Measurements from ENCODE around the gene CEACAM19.

Gene CEACAM19

DNA sequence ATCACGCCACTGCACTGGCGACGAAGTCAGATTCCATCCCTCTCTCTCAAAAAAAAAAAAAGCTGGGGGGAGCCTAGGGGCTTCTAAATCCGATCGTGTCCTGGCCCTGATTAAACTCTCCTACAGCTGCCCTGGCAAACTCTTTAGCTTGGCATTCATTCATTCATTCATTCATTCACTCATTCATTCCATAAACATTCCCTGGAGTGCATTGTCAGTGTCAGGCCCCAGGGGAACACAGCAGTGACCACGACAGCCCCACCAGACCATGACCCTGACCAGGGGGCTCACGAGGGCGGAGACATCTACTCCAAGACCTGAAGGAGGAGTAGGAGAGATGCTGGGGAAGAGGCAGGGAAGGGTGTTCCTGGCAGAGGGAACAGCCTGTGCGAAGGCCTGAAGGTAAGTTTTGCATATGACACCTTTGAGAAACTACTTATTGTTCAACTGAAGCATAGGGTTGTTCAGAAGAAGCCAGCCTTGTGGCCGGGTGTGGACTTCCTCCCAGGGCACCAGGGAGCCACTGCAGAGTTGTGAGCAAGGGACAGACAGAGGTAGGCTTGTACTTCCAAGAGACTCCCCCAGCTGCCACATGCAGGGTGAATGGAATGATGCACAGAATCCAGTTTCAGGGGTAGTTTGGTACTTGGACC is 52.1 kb downstream of the CEACAM19 start:
- no peak for DNase-seq (ENCODE audit: low read depth)

DNA sequence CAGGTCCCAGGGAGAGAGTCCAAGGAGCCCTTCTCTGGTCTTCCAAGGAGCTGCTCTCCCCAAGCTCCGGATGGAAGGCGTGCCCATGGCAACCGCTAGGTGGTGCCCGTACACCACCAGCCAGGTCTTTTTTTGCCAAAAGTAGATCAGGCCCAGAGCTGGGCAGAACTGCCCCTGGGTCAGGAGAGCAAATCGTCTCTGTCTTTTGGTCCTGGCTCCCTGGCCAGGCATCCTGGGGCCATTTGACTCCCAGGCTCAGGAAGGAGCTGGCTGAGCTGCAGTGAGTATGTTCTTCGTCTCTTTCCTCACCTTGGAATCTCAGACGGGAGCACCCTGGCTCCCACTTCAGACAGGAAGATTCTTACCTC is 52.7 kb downstream of the CEACAM19 start:
- peak; percentile 72 for DNase-seq (ENCODE audit: low read depth)

GRCh38 chr19:44725251-44725650 is 54.0 kb downstream of the CEACAM19 start:
- no peak for DNase-seq (ENCODE audit: low read depth)

DNA sequence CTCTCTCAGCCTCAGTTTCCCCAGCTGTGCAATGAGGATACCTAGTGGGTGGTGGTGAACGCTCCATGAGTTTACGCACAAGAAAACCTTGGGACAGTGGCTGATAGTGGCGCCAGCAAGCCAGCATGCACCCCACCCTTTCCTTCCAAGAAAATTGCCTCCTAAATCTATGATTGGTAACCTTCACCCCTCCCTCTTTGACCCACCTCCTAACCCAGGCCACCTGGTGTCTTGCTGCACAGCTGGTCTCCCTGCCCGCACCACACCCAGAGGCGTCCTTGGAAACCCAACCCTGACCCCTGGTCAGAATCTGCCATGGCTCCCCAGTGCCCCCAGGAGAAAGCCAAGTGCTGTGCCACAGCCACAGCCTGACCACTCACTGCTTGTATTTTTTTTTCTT is 54.4 kb downstream of the CEACAM19 start:
- DNase-seq (ENCODE audit: low read depth) = no peak

DNA sequence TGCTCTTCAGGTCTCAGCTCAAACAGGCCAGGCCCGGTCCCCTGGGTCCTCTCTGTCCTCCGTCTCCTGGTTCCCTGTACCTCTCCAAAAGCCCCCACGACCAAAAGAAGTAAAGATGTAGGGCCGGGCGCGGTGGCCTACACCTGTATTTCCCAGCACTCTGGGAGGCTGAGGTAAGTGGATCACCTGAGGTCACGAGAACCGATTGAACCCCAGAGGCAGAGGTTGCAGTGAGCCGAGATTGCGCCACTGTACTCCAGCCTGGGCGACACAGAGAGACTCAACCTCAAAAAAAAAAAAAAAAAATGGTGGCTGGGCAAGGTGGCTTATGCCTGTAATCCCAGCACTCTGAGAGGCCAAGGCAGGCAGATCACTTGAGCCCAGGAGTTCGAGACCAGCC is 55.2 kb downstream of the CEACAM19 start:
- no peak for DNase-seq (ENCODE audit: low read depth)

DNA sequence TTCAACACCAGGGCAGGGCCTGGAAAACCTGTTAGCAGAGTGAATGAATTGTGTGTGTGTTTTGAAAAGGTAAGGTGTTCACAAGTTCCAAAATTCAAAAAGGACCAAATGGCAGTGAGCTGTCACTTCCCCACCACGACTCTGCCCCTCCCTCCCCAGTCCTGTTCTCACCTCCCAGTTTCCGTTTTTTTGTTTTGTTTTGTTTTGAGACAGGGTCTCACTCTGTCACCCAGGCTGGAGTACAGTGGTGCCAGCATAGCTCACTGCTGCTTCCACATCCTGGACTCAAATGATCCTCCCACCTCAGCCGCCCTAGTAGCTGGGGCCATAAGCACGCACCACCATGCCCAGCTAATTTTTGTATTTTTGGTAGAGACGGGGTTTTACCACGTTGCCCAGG is 56.9 kb downstream of the CEACAM19 start:
- DNase-seq (ENCODE audit: low read depth) = no peak

- no peak for DNase-seq (ENCODE audit: low read depth)
Observed at GRCh38 chr19:44729516-44730033, 58.3 kb downstream of the CEACAM19 start.

GRCh38 chr19:44731081-44731480 is 59.8 kb downstream of the CEACAM19 start:
- DNase-seq (ENCODE audit: low read depth) = no peak

GRCh38 chr19:44731622-44732021 is 60.3 kb downstream of the CEACAM19 start:
- DNase-seq (ENCODE audit: low read depth) = no peak

GRCh38 chr19:44732235-44733014 is 61.1 kb downstream of the CEACAM19 start:
- DNase-seq (ENCODE audit: low read depth) = no peak
